K562 (cell line): ENCODE results near the gene PFDN2. TPM values are rescaled to one million over a fixed set of nuclear protein-coding genes. Genes with fewer than 3 reads are reported as not detected.

ENCODE experiments used
- ATAC-seq: fragments of 200-7000 bp; cut with Tn5 transposase; 3 replicates; pipeline ENCODE4 v1.9.1; 2020; ENCODE audit warnings: moderate library complexity
- BruUV-seq: library from RNA; stranded (reverse); fragments of 400-500 nt; replicated peaks from 2 replicates; lab custom pipeline; 2021; lab: Mats Ljungman, UMichigan
- CTCF ChIA-PET: fragments of 300-600 bp; formaldehyde crosslinking; extraction: SDS; loops from one replicate; lab custom pipeline; 2021; ENCODE audit warnings: low intra/inter-chr PET ratio; lab: Yijun Ruan, JAX
- POLR2A ChIA-PET: fragments of 300-600, 350-650 bp; sonication (Branson Sonifier 250); formaldehyde crosslinking; extraction: SDS; loops from one replicate; lab custom pipeline; 2021; ENCODE audit warnings: antibody characterized with exemption, inconsistent platforms; lab: Yijun Ruan, JAX
- DNase-seq, 4 experiments: peaks; one replicate each; pipeline versions ENCODE4 v3.0.0 to v3.0.0-alpha.2; 2011 to 2018; ENCODE audit warnings: low spot score in 3 of 4, mixed read lengths in 3 of 4; ENCODE audit errors: extremely low read depth in 1 of 4
- FAIRE-seq: peaks from 2 replicates; lab custom pipeline; 2011; peaks lifted over from hg19 to GRCh38; lab: Jason Lieb, UNC
- H2AFZ ChIP-seq: 2 replicates; pipeline ENCODE4 v1.6.0; 2011; ENCODE audit warnings: low read depth, low read length, control low read depth, inconsistent platforms
- H3K27ac ChIP-seq: fragments of 200-600 bp; 3 replicates; pipeline ENCODE4 v1.8.0; 2011; ENCODE audit warnings: low read depth, mild to moderate bottlenecking, control low read depth, inconsistent platforms, low read length, moderate library complexity, mixed read lengths; ENCODE audit errors: extremely low read depth
- H3K27me3 ChIP-seq, 2 experiments: fragments of 300-600 bp in 1 of 2; 2 replicates in 1 of 2; 3 replicates in 1 of 2; pipeline versions ENCODE4 v1.6.0 to v1.8.0; 2011; ENCODE audit warnings: inconsistent platforms in 2 of 2, low read length in 2 of 2, mild to moderate bottlenecking in 1 of 2, mixed read lengths in 1 of 2, moderate library complexity in 1 of 2; ENCODE audit not compliant: control insufficient read depth in 2 of 2, insufficient read depth in 2 of 2
- H3K36me3 ChIP-seq: fragments of 300-600 bp; 3 replicates; pipeline ENCODE4 v1.8.0; 2011; ENCODE audit warnings: mild to moderate bottlenecking, low read length, inconsistent platforms; ENCODE audit not compliant: control insufficient read depth, insufficient read depth
- H3K4me1 ChIP-seq, 2 experiments: fragments of 200-600 bp in 1 of 2; replicated peaks in 1 of 2; 2 replicates in 1 of 2; 3 replicates in 1 of 2; pipeline versions ENCODE4 v1.5.1 to v1.8.0; 2011; ENCODE audit warnings: inconsistent platforms in 2 of 2, low read length in 2 of 2, mild to moderate bottlenecking in 1 of 2, mixed read lengths in 1 of 2, moderate library complexity in 1 of 2; ENCODE audit not compliant: control insufficient read depth in 2 of 2, insufficient read depth in 2 of 2
- H3K4me2 ChIP-seq: 2 replicates; pipeline ENCODE4 v1.6.1; 2011; ENCODE audit warnings: low read length, control low read depth, inconsistent platforms, mixed read lengths; ENCODE audit not compliant: insufficient read depth
- H3K4me3 ChIP-seq: fragments of 200-600 bp; sonication (generic), shearing (Covaris generic); 2 replicates; pipeline ENCODE4 v1.5.1; 2016; ENCODE audit warnings: control low read depth, inconsistent platforms
- H3K79me2 ChIP-seq: fragments of 200-600 bp; 3 replicates; pipeline ENCODE4 v1.8.0; 2011; ENCODE audit warnings: low read length, inconsistent platforms; ENCODE audit not compliant: control insufficient read depth, insufficient read depth
- H3K9ac ChIP-seq, 2 experiments: 2 replicates each; pipeline versions ENCODE4 v1.6.0 to v1.6.1; 2011; ENCODE audit warnings: low read depth in 2 of 2, low read length in 2 of 2, control low read depth in 1 of 2, inconsistent platforms in 1 of 2, mild to moderate bottlenecking in 1 of 2, mixed read lengths in 1 of 2; ENCODE audit not compliant: insufficient read depth in 1 of 2
- H3K9me1 ChIP-seq: one replicate; pipeline ENCODE4 v1.6.0; 2011; ENCODE audit warnings: inconsistent platforms, mild to moderate bottlenecking, low read length, moderate library complexity; ENCODE audit not compliant: control insufficient read depth, insufficient read depth
- H3K9me3 ChIP-seq: replicated peaks from 2 replicates; pipeline ENCODE4 v1.5.1; 2011; ENCODE audit warnings: low read depth, low read length, inconsistent platforms; ENCODE audit not compliant: control insufficient read depth, insufficient read depth
- H4K20me1 ChIP-seq: replicated peaks from 2 replicates; pipeline ENCODE4 v1.6.1; 2011; ENCODE audit warnings: low read length, inconsistent platforms, mixed read lengths; ENCODE audit not compliant: control insufficient read depth, insufficient read depth
- DPF2 ChIP-seq: fragments of 450-650 bp; IDR thresholded peaks from 2 replicates; pipeline ENCODE4 v1.6.1; 2016
- FOSL1 ChIP-seq: fragments of 200-800 bp; sonication (Bioruptor generic); conservative IDR thresholded peaks from 2 replicates; pipeline ENCODE4 v1.6.1; 2016; ENCODE audit warnings: missing genetic modification characterization, missing compliant biosample characterization
- MTA3 ChIP-seq: fragments of 450-650 bp; formaldehyde crosslinking; IDR thresholded peaks from 2 replicates; pipeline ENCODE4 v1.6.1; 2017; ENCODE audit warnings: mild to moderate bottlenecking, borderline replicate concordance
- POLR2H ChIP-seq: IDR thresholded peaks from 2 replicates; pipeline ENCODE4 v1.6.1; 2016; ENCODE audit warnings: missing genetic modification characterization, low read depth, mild to moderate bottlenecking, control low read depth, missing compliant biosample characterization, moderate library complexity
- POLR3G ChIP-seq: IDR thresholded peaks from 2 replicates; pipeline ENCODE4 v1.6.1; 2011; ENCODE audit not compliant: insufficient read length, insufficient replicate concordance; ENCODE audit errors: extremely low read depth
- ZEB2 ChIP-seq: fragments of 450-650 bp; IDR thresholded peaks from 2 replicates; pipeline ENCODE4 v1.6.1; 2016
- ZNF354B ChIP-seq: fragments of 250-450 bp; sonication (Bioruptor Pico); IDR thresholded peaks from 2 replicates; pipeline ENCODE4 v1.4.0; 2020
- ZNF79 ChIP-seq: fragments of 250-450 bp; sonication (Bioruptor Pico); IDR thresholded peaks from 2 replicates; pipeline ENCODE4 v1.4.0; 2020; ENCODE audit warnings: low read depth, mild to moderate bottlenecking, moderate library complexity
- ZNF830 ChIP-seq: fragments of 250-450 bp; sonication (Bioruptor Pico); IDR thresholded peaks from 2 replicates; pipeline ENCODE4 v1.5.0; 2021; ENCODE audit warnings: mild to moderate bottlenecking
- WGBS: fragments of 100-300 bp; shearing (Covaris generic); methylation state at CpG from one replicate; pipeline ENCODE4 v1.1.6; 2016; ENCODE audit warnings: low coverage, mixed read lengths; ENCODE audit not compliant: insufficient coverage; ENCODE audit errors: missing lambda C conversion rate; 5-methylcytosine and 5-hydroxymethylcytosine counted together
- in situ Hi-C: fragments of 300-500 bp; cut with MboI; formaldehyde crosslinking; loops from 4 replicates; pipeline ENCODE4 v1.15.0; 2018; ENCODE audit warnings: inconsistent platforms, mixed read lengths
- intact Hi-C: fragments of 100-400 bp; cut with micrococcal nuclease; formaldehyde crosslinking; loops from 2 replicates; pipeline ENCODE4 v1.14.2; 2022
- polyA plus RNA-seq, 8 experiments: library from polyadenylated mRNA; depleted of rRNA in 4 of 8; stranded (reverse) in 5 of 8; unstranded in 3 of 8; fragments of >200 nt; fragmentation: Nextera tagmentation in 2 of 8; fragmentation: Illumina TruSeq in 1 of 8; extraction: Ambion mirVana in 2 of 8; extraction: Trizol in 1 of 8; gene quantifications; 2 replicates each; pipeline versions ENCODE4 v1.2.1 to v1.2.3, GENCODE V29; 2011 to 2014; ENCODE audit warnings: inconsistent platforms in 1 of 8, missing spikeins in 1 of 8
- total RNA-seq, 7 experiments: library from RNA; depleted of rRNA in 6 of 7; stranded (reverse); fragments of >200 nt in 6 of 7; fragmentation: Illumina TruSeq in 2 of 7; extraction: Trizol in 2 of 7; gene quantifications; 2 replicates each; pipeline versions ENCODE4 v1.2.1 to v1.2.3, GENCODE V29; 2011 to 2021; ENCODE audit warnings: low replicate concordance in 1 of 7
- TF ChIP-seq, protein P1 (sequence below): fragments of 250-450 bp; sonication (Bioruptor Pico); IDR thresholded peaks from 2 replicates; pipeline ENCODE4 v1.4.0; 2020; ENCODE audit warnings: mild to moderate bottlenecking, moderate library complexity
- TF ChIP-seq, protein P2 (sequence below): fragments of 250-450 bp; sonication (Bioruptor Pico); IDR thresholded peaks from 2 replicates; pipeline ENCODE4 v1.8.0; 2021; ENCODE audit warnings: moderate library complexity, mild to moderate bottlenecking, inconsistent platforms
- TF ChIP-seq, protein P3 (sequence below): fragments of 450-650 bp; IDR thresholded peaks from 2 replicates; pipeline ENCODE4 v1.6.1; 2017; ENCODE audit warnings: antibody characterized with exemption, mild to moderate bottlenecking
- TF ChIP-seq, protein P4 (sequence below): fragments of 450-650 bp; formaldehyde crosslinking; IDR thresholded peaks from 2 replicates; pipeline ENCODE4 v1.4.0; 2022; ENCODE audit warnings: missing genetic modification characterization

The PFDN2 gene
- total and polyA plus RNA-seq, 9 of the 15 experiments (the other 6 are each of a cell fraction or from before 2014, with no cell fraction given) = 50.2 to 361 (median 144) TPM

DNA sequence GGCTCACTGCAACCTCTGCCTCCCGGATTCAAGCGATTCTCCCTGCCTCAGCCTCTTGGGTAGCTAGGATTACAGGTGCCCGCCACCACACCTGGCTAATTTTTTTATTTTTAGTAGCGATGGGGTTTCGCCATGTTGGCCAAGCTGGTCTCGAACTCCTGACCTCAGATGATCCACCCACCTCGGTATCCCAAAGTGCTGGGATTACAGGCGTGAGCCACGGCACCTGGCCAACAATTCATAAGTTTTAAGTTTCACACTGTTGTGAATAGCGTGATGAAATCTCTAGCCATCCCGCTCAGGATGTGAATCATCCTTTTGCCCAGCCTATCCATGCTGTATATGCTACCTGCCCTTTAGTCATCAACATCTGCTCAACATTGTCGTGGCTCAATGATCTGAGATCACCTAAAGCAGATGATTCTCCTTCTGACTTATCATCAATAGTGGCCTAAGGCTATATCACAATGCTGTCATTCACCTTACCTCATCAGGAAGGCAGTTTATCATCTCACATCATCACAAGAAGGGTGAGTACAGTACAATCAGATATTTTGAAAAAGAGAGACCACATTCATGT is 2.6 kb downstream of the PFDN2 start:
- intact Hi-C loops = no loop called here
- CTCF ChIA-PET = no interaction called here
- TF ChIP-seq ZNF354B (CRISPR knock-in tag) (no peak), POLR3G (no peak), ZNF830 (no peak), DPF2 (peak; percentile 58; the same call in 1 of the 2 replicates), POLR2H (tag) (peak; percentile 97), MTA3 (peak; percentile 21; the same call in 1 of the 2 replicates), FOSL1 (peak; percentile 95), ZEB2 (peak; percentile 94), ZNF79 (CRISPR knock-in tag) (no peak)
- TF ChIP-seq, protein P1, sequence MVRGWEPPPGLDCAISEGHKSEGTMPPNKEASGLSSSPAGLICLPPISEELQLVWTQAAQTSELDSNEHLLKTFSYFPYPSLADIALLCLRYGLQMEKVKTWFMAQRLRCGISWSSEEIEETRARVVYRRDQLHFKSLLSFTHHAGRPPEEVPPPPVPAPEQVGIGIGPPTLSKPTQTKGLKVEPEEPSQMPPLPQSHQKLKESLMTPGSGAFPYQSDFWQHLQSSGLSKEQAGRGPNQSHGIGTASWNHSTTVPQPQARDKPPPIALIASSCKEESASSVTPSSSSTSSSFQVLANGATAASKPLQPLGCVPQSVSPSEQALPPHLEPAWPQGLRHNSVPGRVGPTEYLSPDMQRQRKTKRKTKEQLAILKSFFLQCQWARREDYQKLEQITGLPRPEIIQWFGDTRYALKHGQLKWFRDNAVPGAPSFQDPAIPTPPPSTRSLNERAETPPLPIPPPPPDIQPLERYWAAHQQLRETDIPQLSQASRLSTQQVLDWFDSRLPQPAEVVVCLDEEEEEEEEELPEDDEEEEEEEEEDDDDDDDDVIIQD = no peak
- TF ChIP-seq, protein P2, sequence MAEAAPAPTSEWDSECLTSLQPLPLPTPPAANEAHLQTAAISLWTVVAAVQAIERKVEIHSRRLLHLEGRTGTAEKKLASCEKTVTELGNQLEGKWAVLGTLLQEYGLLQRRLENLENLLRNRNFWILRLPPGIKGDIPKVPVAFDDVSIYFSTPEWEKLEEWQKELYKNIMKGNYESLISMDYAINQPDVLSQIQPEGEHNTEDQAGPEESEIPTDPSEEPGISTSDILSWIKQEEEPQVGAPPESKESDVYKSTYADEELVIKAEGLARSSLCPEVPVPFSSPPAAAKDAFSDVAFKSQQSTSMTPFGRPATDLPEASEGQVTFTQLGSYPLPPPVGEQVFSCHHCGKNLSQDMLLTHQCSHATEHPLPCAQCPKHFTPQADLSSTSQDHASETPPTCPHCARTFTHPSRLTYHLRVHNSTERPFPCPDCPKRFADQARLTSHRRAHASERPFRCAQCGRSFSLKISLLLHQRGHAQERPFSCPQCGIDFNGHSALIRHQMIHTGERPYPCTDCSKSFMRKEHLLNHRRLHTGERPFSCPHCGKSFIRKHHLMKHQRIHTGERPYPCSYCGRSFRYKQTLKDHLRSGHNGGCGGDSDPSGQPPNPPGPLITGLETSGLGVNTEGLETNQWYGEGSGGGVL = no peak
- TF ChIP-seq, protein P3, sequence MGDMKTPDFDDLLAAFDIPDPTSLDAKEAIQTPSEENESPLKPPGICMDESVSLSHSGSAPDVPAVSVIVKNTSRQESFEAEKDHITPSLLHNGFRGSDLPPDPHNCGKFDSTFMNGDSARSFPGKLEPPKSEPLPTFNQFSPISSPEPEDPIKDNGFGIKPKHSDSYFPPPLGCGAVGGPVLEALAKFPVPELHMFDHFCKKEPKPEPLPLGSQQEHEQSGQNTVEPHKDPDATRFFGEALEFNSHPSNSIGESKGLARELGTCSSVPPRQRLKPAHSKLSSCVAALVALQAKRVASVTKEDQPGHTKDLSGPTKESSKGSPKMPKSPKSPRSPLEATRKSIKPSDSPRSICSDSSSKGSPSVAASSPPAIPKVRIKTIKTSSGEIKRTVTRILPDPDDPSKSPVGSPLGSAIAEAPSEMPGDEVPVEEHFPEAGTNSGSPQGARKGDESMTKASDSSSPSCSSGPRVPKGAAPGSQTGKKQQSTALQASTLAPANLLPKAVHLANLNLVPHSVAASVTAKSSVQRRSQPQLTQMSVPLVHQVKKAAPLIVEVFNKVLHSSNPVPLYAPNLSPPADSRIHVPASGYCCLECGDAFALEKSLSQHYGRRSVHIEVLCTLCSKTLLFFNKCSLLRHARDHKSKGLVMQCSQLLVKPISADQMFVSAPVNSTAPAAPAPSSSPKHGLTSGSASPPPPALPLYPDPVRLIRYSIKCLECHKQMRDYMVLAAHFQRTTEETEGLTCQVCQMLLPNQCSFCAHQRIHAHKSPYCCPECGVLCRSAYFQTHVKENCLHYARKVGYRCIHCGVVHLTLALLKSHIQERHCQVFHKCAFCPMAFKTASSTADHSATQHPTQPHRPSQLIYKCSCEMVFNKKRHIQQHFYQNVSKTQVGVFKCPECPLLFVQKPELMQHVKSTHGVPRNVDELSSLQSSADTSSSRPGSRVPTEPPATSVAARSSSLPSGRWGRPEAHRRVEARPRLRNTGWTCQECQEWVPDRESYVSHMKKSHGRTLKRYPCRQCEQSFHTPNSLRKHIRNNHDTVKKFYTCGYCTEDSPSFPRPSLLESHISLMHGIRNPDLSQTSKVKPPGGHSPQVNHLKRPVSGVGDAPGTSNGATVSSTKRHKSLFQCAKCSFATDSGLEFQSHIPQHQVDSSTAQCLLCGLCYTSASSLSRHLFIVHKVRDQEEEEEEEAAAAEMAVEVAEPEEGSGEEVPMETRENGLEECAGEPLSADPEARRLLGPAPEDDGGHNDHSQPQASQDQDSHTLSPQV = peak; percentile 48; the same call in 1 of the 2 replicates
- TF ChIP-seq, protein P4, sequence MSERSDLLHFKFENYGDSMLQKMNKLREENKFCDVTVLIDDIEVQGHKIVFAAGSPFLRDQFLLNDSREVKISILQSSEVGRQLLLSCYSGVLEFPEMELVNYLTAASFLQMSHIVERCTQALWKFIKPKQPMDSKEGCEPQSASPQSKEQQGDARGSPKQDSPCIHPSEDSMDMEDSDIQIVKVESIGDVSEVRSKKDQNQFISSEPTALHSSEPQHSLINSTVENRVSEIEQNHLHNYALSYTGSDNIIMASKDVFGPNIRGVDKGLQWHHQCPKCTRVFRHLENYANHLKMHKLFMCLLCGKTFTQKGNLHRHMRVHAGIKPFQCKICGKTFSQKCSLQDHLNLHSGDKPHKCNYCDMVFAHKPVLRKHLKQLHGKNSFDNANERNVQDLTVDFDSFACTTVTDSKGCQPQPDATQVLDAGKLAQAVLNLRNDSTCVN = 0 out of 2 replicates have a peak, but pooled peaks have one; percentile 27

More for the DNA sequence above, 2.6 kb downstream of the PFDN2 start:
- POLR2A ChIA-PET = interaction anchor here (1.4 to 5.3 kb wide), 3 partner anchors 12 to 17 kb away, joined by 4 to 39 read pairs (median 4); partner anchors contain the start of gene DEDD
- peak; percentile 57 for FAIRE-seq
- no TSS peak for BruUV-seq
- 50% methylated on average over 12 of the region's 12 CpGs for WGBS
- no peak overlapping the region for H3K4me3 ChIP-seq
- peaks cover 68% of the 10 kb centered on the region for H3K36me3 ChIP-seq
- peak in 1 of 4 experiments; percentile 50 for DNase-seq
- H3K9ac ChIP-seq = no peak overlapping the region; a peak in 1 of 4 replicates
- peaks cover 98% of the 10 kb centered on the region for H3K79me2 ChIP-seq
- peaks cover 25 to 46% of the 10 kb centered on the region in 2 experiments for H3K4me1 ChIP-seq
- no peaks in the 10 kb centered on the region; a peak in 1 of 5 replicates for H3K27me3 ChIP-seq
- H3K4me2 ChIP-seq = peak overlapping the region; percentile 98; the same call in 1 of the 2 replicates
- no peaks in the 10 kb centered on the region; the same call in 1 of the 2 replicates for H4K20me1 ChIP-seq
- ATAC-seq = peak; percentile 10
- H3K9me3 ChIP-seq = no peaks in the 10 kb centered on the region
- in situ Hi-C loops = no loop called here
- peak overlapping the region; percentile 28; the same call in 1 of the 3 replicates for H3K27ac ChIP-seq
- no peak overlapping the region for H2AFZ ChIP-seq
- no peaks in the 10 kb centered on the region for H3K9me1 ChIP-seq
